ENCODE measurements around the gene RIOK1.

DNA sequence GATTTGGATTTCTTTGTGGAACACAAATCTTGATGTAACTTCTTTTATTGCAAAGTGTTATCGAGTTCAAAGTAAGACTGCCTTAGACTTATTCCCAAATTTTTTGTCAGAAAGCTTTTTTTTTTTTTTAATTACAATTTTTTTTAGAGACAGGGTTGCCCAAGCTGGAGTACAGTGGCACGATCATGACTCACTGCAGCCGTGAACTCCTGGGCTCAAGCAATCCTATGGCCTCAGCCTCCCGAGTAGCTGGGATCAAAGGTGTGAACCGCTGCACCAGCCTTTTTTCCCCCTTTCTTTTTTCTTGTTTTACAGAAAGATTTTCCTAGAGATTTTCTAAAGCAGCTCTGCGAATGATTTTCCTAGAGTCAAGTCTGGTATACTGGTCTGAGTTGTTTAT lies 2.8 kb downstream of the RIOK1 start:
- TF ChIP-seq, protein P1, sequence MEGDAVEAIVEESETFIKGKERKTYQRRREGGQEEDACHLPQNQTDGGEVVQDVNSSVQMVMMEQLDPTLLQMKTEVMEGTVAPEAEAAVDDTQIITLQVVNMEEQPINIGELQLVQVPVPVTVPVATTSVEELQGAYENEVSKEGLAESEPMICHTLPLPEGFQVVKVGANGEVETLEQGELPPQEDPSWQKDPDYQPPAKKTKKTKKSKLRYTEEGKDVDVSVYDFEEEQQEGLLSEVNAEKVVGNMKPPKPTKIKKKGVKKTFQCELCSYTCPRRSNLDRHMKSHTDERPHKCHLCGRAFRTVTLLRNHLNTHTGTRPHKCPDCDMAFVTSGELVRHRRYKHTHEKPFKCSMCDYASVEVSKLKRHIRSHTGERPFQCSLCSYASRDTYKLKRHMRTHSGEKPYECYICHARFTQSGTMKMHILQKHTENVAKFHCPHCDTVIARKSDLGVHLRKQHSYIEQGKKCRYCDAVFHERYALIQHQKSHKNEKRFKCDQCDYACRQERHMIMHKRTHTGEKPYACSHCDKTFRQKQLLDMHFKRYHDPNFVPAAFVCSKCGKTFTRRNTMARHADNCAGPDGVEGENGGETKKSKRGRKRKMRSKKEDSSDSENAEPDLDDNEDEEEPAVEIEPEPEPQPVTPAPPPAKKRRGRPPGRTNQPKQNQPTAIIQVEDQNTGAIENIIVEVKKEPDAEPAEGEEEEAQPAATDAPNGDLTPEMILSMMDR (conservative IDR thresholded peaks at IDR 0.05; ENCODE audit: low read depth, low read length) = no peak
- TF ChIP-seq EZH2 (IDR thresholded peaks at IDR 0.05; ENCODE audit: low read length, unreplicated experiment) = no peak
